Keratinocyte (primary cell): ENCODE results near the gene MBD3L5. TPM values are rescaled to one million over a fixed set of nuclear protein-coding genes. Genes with fewer than 3 reads are reported as not detected.

ENCODE experiments used
- DNase-seq: peaks from one replicate; pipeline ENCODE4 v3.0.0-alpha.2; 2011; ENCODE audit warnings: low read depth, missing footprints, low spot score
- FAIRE-seq: peaks from 2 replicates; lab custom pipeline; 2011; peaks lifted over from hg19 to GRCh38; lab: Jason Lieb, UNC
- H2AFZ ChIP-seq: 2 replicates; pipeline ENCODE4 v1.6.0; 2012; ENCODE audit warnings: low read length, control low read depth, inconsistent platforms; ENCODE audit not compliant: control insufficient read depth
- H3K27ac ChIP-seq: 2 replicates; pipeline ENCODE4 v1.5.1; 2011; ENCODE audit warnings: low read length; ENCODE audit not compliant: control insufficient read depth, insufficient read depth
- H3K27me3 ChIP-seq: 3 replicates; pipeline ENCODE4 v1.6.0; 2011; ENCODE audit warnings: low read length; ENCODE audit not compliant: control insufficient read depth, insufficient read depth; ENCODE audit errors: extremely low read depth
- H3K36me3 ChIP-seq, 2 experiments: 2 replicates in 1 of 2; 3 replicates in 1 of 2; pipeline ENCODE4 v1.5.1; 2011; ENCODE audit warnings: low read length in 2 of 2, mild to moderate bottlenecking in 1 of 2; ENCODE audit not compliant: control insufficient read depth in 2 of 2, insufficient read depth in 2 of 2; ENCODE audit errors: extremely low read depth in 1 of 2
- H3K4me1 ChIP-seq: 3 replicates; pipeline ENCODE4 v1.5.1; 2011; ENCODE audit warnings: low read length; ENCODE audit not compliant: control insufficient read depth, insufficient read depth; ENCODE audit errors: extremely low read depth
- H3K4me2 ChIP-seq: 3 replicates; pipeline ENCODE4 v1.6.0; 2011; ENCODE audit warnings: low read depth, low read length; ENCODE audit not compliant: control insufficient read depth, insufficient read depth; ENCODE audit errors: extremely low read depth
- H3K4me3 ChIP-seq, 3 experiments: fragments of 200-600 bp in 1 of 3; sonication (generic) in 1 of 3; 2 replicates in 2 of 3; 3 replicates in 1 of 3; pipeline ENCODE4 v1.5.1; 2011 to 2016; ENCODE audit warnings: low read length in 3 of 3, mild to moderate bottlenecking in 3 of 3, control low read depth in 2 of 3, inconsistent platforms in 1 of 3, low read depth in 1 of 3, mixed read lengths in 1 of 3, mixed run types in 1 of 3, moderate library complexity in 1 of 3; ENCODE audit not compliant: control insufficient read depth in 2 of 3, insufficient read depth in 2 of 3; ENCODE audit errors: extremely low read depth in 1 of 3
- H3K79me2 ChIP-seq: 2 replicates; pipeline ENCODE4 v1.6.0; 2012; ENCODE audit warnings: low read length; ENCODE audit not compliant: control insufficient read depth, insufficient read depth
- H3K9ac ChIP-seq: 3 replicates; pipeline ENCODE4 v1.6.0; 2011; ENCODE audit warnings: low read length; ENCODE audit not compliant: control insufficient read depth, insufficient read depth; ENCODE audit errors: extremely low read depth
- H3K9me1 ChIP-seq: 3 replicates; pipeline ENCODE4 v1.6.0; 2011; ENCODE audit warnings: low read length; ENCODE audit not compliant: control insufficient read depth, insufficient read depth; ENCODE audit errors: extremely low read depth
- H3K9me3 ChIP-seq: 2 replicates; pipeline ENCODE4 v1.5.1; 2012; ENCODE audit warnings: low read depth, low read length; ENCODE audit not compliant: control insufficient read depth
- H4K20me1 ChIP-seq: 3 replicates; pipeline ENCODE4 v1.6.0; 2011; ENCODE audit warnings: low read length; ENCODE audit not compliant: control insufficient read depth, insufficient read depth; ENCODE audit errors: extremely low read depth
- EZH2 ChIP-seq: IDR thresholded peaks from one replicate; pipeline ENCODE4 v1.6.1; 2012; ENCODE audit warnings: inconsistent platforms, mild to moderate bottlenecking, low read length, moderate library complexity
- dilution Hi-C: fragments of 300-500 bp; cut with MboI; formaldehyde crosslinking; loops from one replicate; pipeline ENCODE4 v1.7.0; 2020; ENCODE audit warnings: low sequenced_read_pairs; ENCODE audit not compliant: extremely low pct_ligation_motif_present
- polyA plus RNA-seq, 5 experiments: library from polyadenylated mRNA; depleted of rRNA in 3 of 5; stranded (reverse) in 3 of 5; stranded (forward) in 1 of 5; unstranded in 1 of 5; fragments of >200 nt; gene quantifications; 1 replicate in 1 of 5; 2 replicates in 3 of 5; 3 replicates in 1 of 5; pipeline versions ENCODE4 v1.2.1 to v1.2.3, GENCODE V29; 2011 to 2012; ENCODE audit warnings: missing spikeins in 2 of 5, low read depth in 1 of 5, low replicate concordance in 1 of 5
- TF ChIP-seq, protein P1 (sequence below), 3 experiments: IDR thresholded peaks in 1 of 3; conservative IDR thresholded peaks in 1 of 3; optimal IDR thresholded peaks in 1 of 3; 2 replicates in 2 of 3; 3 replicates in 1 of 3; pipeline versions ENCODE3 to v1.5.1; 2011; ENCODE audit warnings: low read length in 3 of 3, mild to moderate bottlenecking in 3 of 3, moderate library complexity in 2 of 3, control low read depth in 1 of 3, inconsistent platforms in 1 of 3; ENCODE audit not compliant: insufficient read depth in 2 of 3; ENCODE audit errors: extremely low read depth in 1 of 3

The MBD3L5 gene
- polyA plus RNA-seq, 1 donor (not counting 4 experiments of a cell fraction or from before 2014, with no cell fraction given), result not detected

DNA sequence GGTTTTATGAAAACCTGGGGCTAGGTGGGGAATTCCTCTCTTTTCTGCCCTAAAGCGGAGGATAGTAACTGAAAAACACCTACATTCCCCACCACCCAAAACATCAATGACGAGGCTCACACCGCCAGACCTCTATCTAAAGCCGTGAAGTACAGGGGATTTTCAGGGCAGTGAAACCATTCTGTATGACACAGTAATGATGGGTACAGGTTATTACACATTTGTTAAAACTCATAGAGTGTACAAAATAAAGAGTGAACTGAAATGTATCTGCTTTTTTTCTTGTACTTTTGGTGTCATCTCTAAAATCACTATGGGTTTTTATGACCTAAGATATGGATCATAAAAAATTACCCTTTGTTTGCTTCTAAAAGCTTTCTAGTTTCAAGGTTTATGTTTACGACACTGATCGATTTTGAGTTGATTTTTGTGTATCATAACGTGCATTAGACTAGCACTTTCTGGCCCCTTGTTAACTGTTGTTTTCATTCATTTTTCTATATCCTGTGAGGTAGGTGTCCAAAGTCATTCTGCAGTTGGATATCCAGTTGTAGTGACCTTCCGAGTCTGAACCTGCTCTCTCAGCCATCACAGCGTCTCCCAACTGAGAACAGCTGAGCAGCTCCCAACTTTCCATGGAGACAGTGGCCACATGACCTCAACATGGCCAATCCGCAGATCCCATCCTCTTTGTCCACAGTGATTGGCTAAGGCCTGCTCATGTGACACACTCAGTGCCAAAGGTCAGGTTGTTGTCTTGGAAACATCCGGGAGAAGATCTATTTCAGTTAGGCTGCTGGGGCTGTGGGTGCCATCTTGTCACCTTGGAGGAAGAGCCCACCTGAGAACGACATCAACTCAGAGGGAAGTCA lies 19.4 kb upstream of the MBD3L5 start:
- H3K79me2 ChIP-seq, result no peaks in the 10 kb centered on the region
- H3K27me3 ChIP-seq, result no peaks in the 10 kb centered on the region
- no peak overlapping the region for H2AFZ ChIP-seq
- no peaks in the 10 kb centered on the region for H3K4me1 ChIP-seq
- peaks cover 3% of the 10 kb centered on the region for H3K9me3 ChIP-seq
- dilution Hi-C loops, result no loop called here
- H3K36me3 ChIP-seq, result no peaks in the 10 kb centered on the region
- no peak overlapping the region for H3K27ac ChIP-seq
- H3K4me3 ChIP-seq, result no peak overlapping the region
- DNase-seq (no peak), FAIRE-seq (no peak)
- no peak overlapping the region for H3K9ac ChIP-seq
- TF ChIP-seq, protein P1, sequence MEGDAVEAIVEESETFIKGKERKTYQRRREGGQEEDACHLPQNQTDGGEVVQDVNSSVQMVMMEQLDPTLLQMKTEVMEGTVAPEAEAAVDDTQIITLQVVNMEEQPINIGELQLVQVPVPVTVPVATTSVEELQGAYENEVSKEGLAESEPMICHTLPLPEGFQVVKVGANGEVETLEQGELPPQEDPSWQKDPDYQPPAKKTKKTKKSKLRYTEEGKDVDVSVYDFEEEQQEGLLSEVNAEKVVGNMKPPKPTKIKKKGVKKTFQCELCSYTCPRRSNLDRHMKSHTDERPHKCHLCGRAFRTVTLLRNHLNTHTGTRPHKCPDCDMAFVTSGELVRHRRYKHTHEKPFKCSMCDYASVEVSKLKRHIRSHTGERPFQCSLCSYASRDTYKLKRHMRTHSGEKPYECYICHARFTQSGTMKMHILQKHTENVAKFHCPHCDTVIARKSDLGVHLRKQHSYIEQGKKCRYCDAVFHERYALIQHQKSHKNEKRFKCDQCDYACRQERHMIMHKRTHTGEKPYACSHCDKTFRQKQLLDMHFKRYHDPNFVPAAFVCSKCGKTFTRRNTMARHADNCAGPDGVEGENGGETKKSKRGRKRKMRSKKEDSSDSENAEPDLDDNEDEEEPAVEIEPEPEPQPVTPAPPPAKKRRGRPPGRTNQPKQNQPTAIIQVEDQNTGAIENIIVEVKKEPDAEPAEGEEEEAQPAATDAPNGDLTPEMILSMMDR (optimal IDR thresholded peaks at IDR 0.05 in 1 of 3, IDR thresholded peaks at IDR 0.05 in 1 of 3, conservative IDR thresholded peaks at IDR 0.05 in 1 of 3; ENCODE audit: extremely low read depth in 1 of 3, insufficient read depth in 2 of 3, low read length in 3 of 3), result no peak
- no peak for TF ChIP-seq EZH2
- H4K20me1 ChIP-seq, result no peaks in the 10 kb centered on the region
- H3K9me1 ChIP-seq, result no peaks in the 10 kb centered on the region
- no peak overlapping the region for H3K4me2 ChIP-seq

DNA sequence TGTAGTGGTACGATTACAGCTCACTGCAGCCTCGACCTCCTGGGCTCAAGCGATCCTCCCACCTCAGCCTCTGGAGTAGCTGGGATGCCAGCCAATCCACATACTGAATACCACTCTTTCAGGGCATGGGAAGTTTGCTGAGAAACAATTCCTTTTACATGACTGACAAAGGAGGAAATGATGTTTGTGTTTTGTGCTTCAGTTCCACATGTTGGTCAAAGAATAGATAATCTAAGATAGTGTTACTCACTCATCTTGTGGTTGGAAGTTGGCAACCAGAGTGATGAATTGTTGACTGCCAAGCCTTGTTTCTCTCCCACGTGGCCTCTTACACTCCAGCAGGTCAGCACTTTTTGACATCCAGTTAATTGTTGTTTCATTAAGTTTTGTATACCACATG lies 16.7 kb upstream of the MBD3L5 start:
- no peak overlapping the region for H2AFZ ChIP-seq
- H3K4me3 ChIP-seq, result no peak overlapping the region
- TF ChIP-seq, protein P1 (optimal IDR thresholded peaks at IDR 0.05 in 1 of 3, IDR thresholded peaks at IDR 0.05 in 1 of 3, conservative IDR thresholded peaks at IDR 0.05 in 1 of 3; ENCODE audit: extremely low read depth in 1 of 3, insufficient read depth in 2 of 3, low read length in 3 of 3), result no peak
- no peak for TF ChIP-seq EZH2
- H3K9ac ChIP-seq, result no peak overlapping the region
- H3K27ac ChIP-seq, result no peak overlapping the region
- peaks cover 1% of the 10 kb centered on the region for H3K9me3 ChIP-seq
- H3K9me1 ChIP-seq, result no peaks in the 10 kb centered on the region
- dilution Hi-C loops, result no loop called here
- DNase-seq, result no peak
- H3K27me3 ChIP-seq, result no peaks in the 10 kb centered on the region
- no peaks in the 10 kb centered on the region for H3K79me2 ChIP-seq
- no peaks in the 10 kb centered on the region for H4K20me1 ChIP-seq
- no peak overlapping the region for H3K4me2 ChIP-seq
- no peaks in the 10 kb centered on the region for H3K4me1 ChIP-seq
- H3K36me3 ChIP-seq, result no peaks in the 10 kb centered on the region
- no peak for FAIRE-seq
